K562 (cell line): ENCODE data around the gene CRACR2B. TPM values are rescaled to one million over a fixed set of nuclear protein-coding genes. Genes with fewer than 3 reads are reported as not detected.

Source experiments
- CHAMP1 ChIP-seq: fragments of 450-650 bp; IDR thresholded peaks from 2 replicates; pipeline ENCODE4 v1.6.1; 2016; ENCODE audit warnings: mild to moderate bottlenecking
- ESRRA ChIP-seq: fragments of 450-650 bp; IDR thresholded peaks from 2 replicates; pipeline ENCODE4 v1.6.1; 2014; ENCODE audit warnings: low read depth, mild to moderate bottlenecking, moderate library complexity, borderline replicate concordance
- HIVEP1 ChIP-seq: fragments of 250-450 bp; sonication (Bioruptor Pico); IDR thresholded peaks from 2 replicates; pipeline ENCODE4 v1.4.0; 2020; ENCODE audit warnings: mild to moderate bottlenecking
- HMG20B ChIP-seq: fragments of 250-450 bp; sonication (Bioruptor Pico); IDR thresholded peaks from 2 replicates; pipeline ENCODE4 v1.5.0; 2021; ENCODE audit warnings: mild to moderate bottlenecking
- LCOR ChIP-seq: sonication (generic); formaldehyde crosslinking; IDR thresholded peaks from 2 replicates; pipeline ENCODE4 v1.8.0; 2022; ENCODE audit warnings: mild to moderate bottlenecking, missing genetic modification reagents
- MCM2 ChIP-seq: fragments of 450-650 bp; IDR thresholded peaks from 2 replicates; pipeline ENCODE4 v1.6.1; 2017; ENCODE audit warnings: low read depth, mild to moderate bottlenecking
- NR2C1 ChIP-seq, 2 experiments: fragments of 450-650 bp; IDR thresholded peaks; 2 replicates each; pipeline ENCODE4 v1.6.1; 2017; ENCODE audit warnings: mild to moderate bottlenecking in 2 of 2, antibody characterized with exemption in 1 of 2, inconsistent platforms in 1 of 2, missing compliant biosample characterization in 1 of 2, missing genetic modification characterization in 1 of 2
- PATZ1 ChIP-seq: fragments of 250-450 bp; sonication (Bioruptor Pico); IDR thresholded peaks from 2 replicates; pipeline ENCODE4 v1.5.0; 2020; ENCODE audit warnings: mild to moderate bottlenecking, borderline replicate concordance
- POLR2AphosphoS2 ChIP-seq: IDR thresholded peaks from 2 replicates; pipeline ENCODE4 v1.6.1; 2012; ENCODE audit warnings: low read length, improper control_type of control experiment
- POLR2G ChIP-seq: fragments of 200-400 bp; formaldehyde crosslinking; IDR thresholded peaks from 2 replicates; pipeline ENCODE4 v1.6.1; 2017; ENCODE audit warnings: low read depth, mild to moderate bottlenecking, antibody characterized with exemption, low read length, moderate library complexity
- SMAD4 ChIP-seq: fragments of 250-450 bp; sonication (Bioruptor Pico); conservative IDR thresholded peaks from 2 replicates; pipeline ENCODE4 v1.8.0; 2021; ENCODE audit warnings: inconsistent platforms, mild to moderate bottlenecking, moderate library complexity
- TCFL5 ChIP-seq: fragments of 250-450 bp; sonication (Bioruptor Pico); conservative IDR thresholded peaks from 2 replicates; pipeline ENCODE4 v1.6.1; 2021; ENCODE audit warnings: mild to moderate bottlenecking, moderate library complexity, matching md5 sums
- TEAD4 ChIP-seq, 2 experiments: sonication (generic) in 1 of 2; formaldehyde crosslinking in 1 of 2; IDR thresholded peaks; 2 replicates each; pipeline versions ENCODE4 v1.6.1 to v1.8.0; 2012 to 2022; ENCODE audit warnings: borderline replicate concordance in 1 of 2, inconsistent platforms in 1 of 2, low read length in 1 of 2, mild to moderate bottlenecking in 1 of 2, missing genetic modification reagents in 1 of 2
- U2AF2 ChIP-seq: fragments of 200-400 bp; formaldehyde crosslinking; optimal IDR thresholded peaks from 2 replicates; pipeline ENCODE3; 2017; ENCODE audit warnings: low read depth, mild to moderate bottlenecking, low read length
- ZC3H11A ChIP-seq: IDR thresholded peaks from 2 replicates; pipeline ENCODE4 v1.6.1; 2012; ENCODE audit warnings: low read depth, low read length, improper control_type of control experiment
- ZNF253 ChIP-seq: fragments of 250-450 bp; sonication (Bioruptor Pico); conservative IDR thresholded peaks from 2 replicates; pipeline ENCODE4 v1.6.1; 2021; ENCODE audit warnings: mild to moderate bottlenecking
- ZNF518B ChIP-seq: fragments of 250-450 bp; sonication (Bioruptor Pico); IDR thresholded peaks from 2 replicates; pipeline ENCODE4 v1.5.0; 2021; ENCODE audit warnings: mild to moderate bottlenecking, moderate library complexity
- ZNF830 ChIP-seq: fragments of 250-450 bp; sonication (Bioruptor Pico); IDR thresholded peaks from 2 replicates; pipeline ENCODE4 v1.5.0; 2021; ENCODE audit warnings: mild to moderate bottlenecking
- polyA plus RNA-seq, 8 experiments: library from polyadenylated mRNA; depleted of rRNA in 4 of 8; stranded (reverse) in 5 of 8; unstranded in 3 of 8; fragments of >200 nt; fragmentation: Nextera tagmentation in 2 of 8; fragmentation: Illumina TruSeq in 1 of 8; extraction: Ambion mirVana in 2 of 8; extraction: Trizol in 1 of 8; gene quantifications; 2 replicates each; pipeline versions ENCODE4 v1.2.1 to v1.2.3, GENCODE V29; 2011 to 2014; ENCODE audit warnings: inconsistent platforms in 1 of 8, missing spikeins in 1 of 8
- total RNA-seq, 7 experiments: library from RNA; depleted of rRNA in 6 of 7; stranded (reverse); fragments of >200 nt in 6 of 7; fragmentation: Illumina TruSeq in 2 of 7; extraction: Trizol in 2 of 7; gene quantifications; 2 replicates each; pipeline versions ENCODE4 v1.2.1 to v1.2.3, GENCODE V29; 2011 to 2021; ENCODE audit warnings: low replicate concordance in 1 of 7
- TF ChIP-seq, protein P1 (sequence below): IDR thresholded peaks from 2 replicates; pipeline ENCODE4 v1.6.1; 2016; ENCODE audit warnings: missing genetic modification characterization, missing compliant biosample characterization

CRACR2B gene
- total and polyA plus RNA-seq, 9 of the 15 experiments (the other 6 are each of a cell fraction or from before 2014, with no cell fraction given), result 0.10 to 51.0 (median 6.0) TPM

- TF ChIP-seq, protein P1, sequence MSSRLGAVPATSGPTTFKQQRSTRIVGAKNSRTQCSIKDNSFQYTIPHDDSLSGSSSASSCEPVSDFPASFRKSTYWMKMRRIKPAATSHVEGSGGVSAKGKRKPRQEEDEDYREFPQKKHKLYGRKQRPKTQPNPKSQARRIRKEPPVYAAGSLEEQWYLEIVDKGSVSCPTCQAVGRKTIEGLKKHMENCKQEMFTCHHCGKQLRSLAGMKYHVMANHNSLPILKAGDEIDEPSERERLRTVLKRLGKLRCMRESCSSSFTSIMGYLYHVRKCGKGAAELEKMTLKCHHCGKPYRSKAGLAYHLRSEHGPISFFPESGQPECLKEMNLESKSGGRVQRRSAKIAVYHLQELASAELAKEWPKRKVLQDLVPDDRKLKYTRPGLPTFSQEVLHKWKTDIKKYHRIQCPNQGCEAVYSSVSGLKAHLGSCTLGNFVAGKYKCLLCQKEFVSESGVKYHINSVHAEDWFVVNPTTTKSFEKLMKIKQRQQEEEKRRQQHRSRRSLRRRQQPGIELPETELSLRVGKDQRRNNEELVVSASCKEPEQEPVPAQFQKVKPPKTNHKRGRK (tag), result no peak
- no peak for TF ChIP-seq SMAD4 (CRISPR knock-in tag)
- TF ChIP-seq TEAD4 (IDR thresholded peaks at IDR 0.05; ENCODE audit: low read length), result no peak
- no peak for TF ChIP-seq TEAD4 (CRISPR knock-in tag; IDR thresholded peaks at IDR 0.05; ENCODE audit: borderline replicate concordance)
- no peak for TF ChIP-seq ZC3H11A
- no peak for TF ChIP-seq ZNF518B (CRISPR knock-in tag)
- 0 out of 2 replicates have a peak, but pooled peaks have one; percentile 66 for TF ChIP-seq LCOR (CRISPR knock-in tag)
- peak; percentile 94 for TF ChIP-seq POLR2AphosphoS2
- TF ChIP-seq TCFL5, result no peak
- no peak for TF ChIP-seq ESRRA
- no peak for TF ChIP-seq ZNF830 (CRISPR knock-in tag)
- no peak for TF ChIP-seq PATZ1 (CRISPR knock-in tag)
- no peak for TF ChIP-seq CHAMP1
- TF ChIP-seq U2AF2, result no peak
- TF ChIP-seq NR2C1 (IDR thresholded peaks at IDR 0.05), result no peak
- no peak for TF ChIP-seq NR2C1 (tag; IDR thresholded peaks at IDR 0.05)
- no peak for TF ChIP-seq ZNF253 (CRISPR knock-in tag)
- peak; percentile 80 for TF ChIP-seq POLR2G
- no peak for TF ChIP-seq MCM2
- no peak for TF ChIP-seq HMG20B (CRISPR knock-in tag)
- no peak for TF ChIP-seq HIVEP1
These were observed 14.1 kb upstream of the CRACR2B start (continued) for GRCh38 chr11:813456-814096.
